PFSK-1 (cell line): ENCODE results near the gene NACC2.

Experiments
- FOXP2 ChIP-seq: optimal IDR thresholded peaks from 2 replicates; pipeline ENCODE3; 2011; ENCODE audit warnings: borderline replicate concordance, control low read depth, inconsistent platforms; ENCODE audit not compliant: insufficient read depth; ENCODE audit errors: extremely low read length, extremely low read depth
- POLR2AphosphoS5 ChIP-seq: IDR thresholded peaks from 2 replicates; pipeline ENCODE4 v1.6.1; 2012; ENCODE audit warnings: low read depth, mild to moderate bottlenecking, control low read depth, low read length, moderate library complexity
- SIN3A ChIP-seq: IDR thresholded peaks from 2 replicates; pipeline ENCODE4 v1.6.1; 2012; ENCODE audit warnings: mild to moderate bottlenecking, low read length, moderate library complexity, borderline replicate concordance; ENCODE audit not compliant: insufficient read depth
- TAF1 ChIP-seq: IDR thresholded peaks from 2 replicates; pipeline ENCODE4 v1.6.1; 2012; ENCODE audit warnings: low read length, control low read depth, borderline replicate concordance; ENCODE audit not compliant: insufficient read depth
- TF ChIP-seq, protein P1 (sequence below), 2 experiments: IDR thresholded peaks; 2 replicates each; pipeline versions ENCODE4 v1.6.1 to v1.8.0; 2011 to 2012; ENCODE audit warnings: low read depth in 2 of 2, low read length in 2 of 2, control low read depth in 1 of 2, inconsistent platforms in 1 of 2, mild to moderate bottlenecking in 1 of 2, moderate library complexity in 1 of 2; ENCODE audit not compliant: insufficient read depth in 1 of 2

DNA sequence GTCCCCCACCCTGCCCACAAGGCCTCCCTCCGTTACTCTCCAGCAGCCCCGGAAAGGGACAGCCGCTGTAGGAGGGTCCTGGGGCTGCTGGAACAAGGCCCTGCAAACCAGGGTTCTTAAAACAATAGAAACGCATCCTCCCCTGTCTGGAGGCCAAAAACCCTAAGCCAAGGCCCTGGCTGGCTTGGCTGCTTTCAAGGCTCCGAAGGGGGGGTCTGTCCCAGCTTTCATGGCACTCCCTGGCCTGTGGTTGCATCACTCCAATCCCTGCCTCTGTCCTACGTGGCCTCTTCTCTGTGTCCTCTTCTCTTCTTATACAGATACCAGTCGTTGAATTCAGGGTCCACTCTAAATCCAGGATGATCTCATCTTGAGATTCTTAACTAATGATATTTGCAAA, 126.5 kb downstream of the NACC2 start:
- no peak for TF ChIP-seq POLR2AphosphoS5
- TF ChIP-seq SIN3A: no peak
- TF ChIP-seq TAF1: no peak
- TF ChIP-seq, protein P1, sequence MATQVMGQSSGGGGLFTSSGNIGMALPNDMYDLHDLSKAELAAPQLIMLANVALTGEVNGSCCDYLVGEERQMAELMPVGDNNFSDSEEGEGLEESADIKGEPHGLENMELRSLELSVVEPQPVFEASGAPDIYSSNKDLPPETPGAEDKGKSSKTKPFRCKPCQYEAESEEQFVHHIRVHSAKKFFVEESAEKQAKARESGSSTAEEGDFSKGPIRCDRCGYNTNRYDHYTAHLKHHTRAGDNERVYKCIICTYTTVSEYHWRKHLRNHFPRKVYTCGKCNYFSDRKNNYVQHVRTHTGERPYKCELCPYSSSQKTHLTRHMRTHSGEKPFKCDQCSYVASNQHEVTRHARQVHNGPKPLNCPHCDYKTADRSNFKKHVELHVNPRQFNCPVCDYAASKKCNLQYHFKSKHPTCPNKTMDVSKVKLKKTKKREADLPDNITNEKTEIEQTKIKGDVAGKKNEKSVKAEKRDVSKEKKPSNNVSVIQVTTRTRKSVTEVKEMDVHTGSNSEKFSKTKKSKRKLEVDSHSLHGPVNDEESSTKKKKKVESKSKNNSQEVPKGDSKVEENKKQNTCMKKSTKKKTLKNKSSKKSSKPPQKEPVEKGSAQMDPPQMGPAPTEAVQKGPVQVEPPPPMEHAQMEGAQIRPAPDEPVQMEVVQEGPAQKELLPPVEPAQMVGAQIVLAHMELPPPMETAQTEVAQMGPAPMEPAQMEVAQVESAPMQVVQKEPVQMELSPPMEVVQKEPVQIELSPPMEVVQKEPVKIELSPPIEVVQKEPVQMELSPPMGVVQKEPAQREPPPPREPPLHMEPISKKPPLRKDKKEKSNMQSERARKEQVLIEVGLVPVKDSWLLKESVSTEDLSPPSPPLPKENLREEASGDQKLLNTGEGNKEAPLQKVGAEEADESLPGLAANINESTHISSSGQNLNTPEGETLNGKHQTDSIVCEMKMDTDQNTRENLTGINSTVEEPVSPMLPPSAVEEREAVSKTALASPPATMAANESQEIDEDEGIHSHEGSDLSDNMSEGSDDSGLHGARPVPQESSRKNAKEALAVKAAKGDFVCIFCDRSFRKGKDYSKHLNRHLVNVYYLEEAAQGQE (IDR thresholded peaks at IDR 0.05; ENCODE audit: insufficient read depth in 1 of 2, low read depth in 2 of 2, low read length in 2 of 2): no peak
- no peak for TF ChIP-seq FOXP2
